Astrocyte (in vitro differentiated cells and primary cell): ENCODE results near the gene TROAP. TPM values are rescaled to one million over a fixed set of nuclear protein-coding genes. Genes with fewer than 3 reads are reported as not detected.

Experiments
- DNase-seq: peaks from one replicate; pipeline ENCODE4 v3.0.0-alpha.2; 2010; ENCODE audit warnings: low read depth
- FAIRE-seq: peaks from 2 replicates; lab custom pipeline; 2011; peaks lifted over from hg19 to GRCh38; lab: Jason Lieb, UNC
- H2AFZ ChIP-seq: 2 replicates; pipeline ENCODE4 v1.6.0; 2012; ENCODE audit warnings: low read depth, low read length, inconsistent platforms
- H3K27ac ChIP-seq: 2 replicates; pipeline ENCODE4 v1.5.1; 2011; ENCODE audit warnings: low read depth, low read length, inconsistent platforms
- H3K27me3 ChIP-seq: 2 replicates; pipeline ENCODE4 v1.6.0; 2011; ENCODE audit warnings: low read length, inconsistent platforms; ENCODE audit not compliant: insufficient read depth
- H3K36me3 ChIP-seq: 2 replicates; pipeline ENCODE4 v1.5.1; 2011; ENCODE audit warnings: low read length, inconsistent platforms; ENCODE audit not compliant: insufficient read depth
- H3K4me1 ChIP-seq: 2 replicates; pipeline ENCODE4 v1.5.1; 2011; ENCODE audit warnings: low read length, inconsistent platforms; ENCODE audit not compliant: insufficient read depth
- H3K4me2 ChIP-seq: 2 replicates; pipeline ENCODE4 v1.6.0; 2012; ENCODE audit warnings: low read length, inconsistent platforms
- H3K4me3 ChIP-seq: 2 replicates; pipeline ENCODE4 v1.5.1; 2011; ENCODE audit warnings: low read depth, mild to moderate bottlenecking, low read length, inconsistent platforms; ENCODE audit not compliant: insufficient read depth
- H3K79me2 ChIP-seq: 2 replicates; pipeline ENCODE4 v1.6.0; 2012; ENCODE audit warnings: mild to moderate bottlenecking, low read length, inconsistent platforms; ENCODE audit not compliant: insufficient read depth
- H3K9ac ChIP-seq: 2 replicates; pipeline ENCODE4 v1.6.0; 2012; ENCODE audit warnings: mild to moderate bottlenecking, low read length, inconsistent platforms
- H3K9me3 ChIP-seq: 2 replicates; pipeline ENCODE4 v1.5.1; 2012; ENCODE audit warnings: low read depth, mild to moderate bottlenecking, low read length, inconsistent platforms; ENCODE audit not compliant: insufficient read depth
- H4K20me1 ChIP-seq: 2 replicates; pipeline ENCODE4 v1.6.0; 2012; ENCODE audit warnings: low read length, inconsistent platforms; ENCODE audit not compliant: insufficient read depth
- H3K27ac Mint-ChIP-seq: one replicate; pipeline ENCODE4 v1.8.0; 2021; ENCODE audit warnings: mild to moderate bottlenecking, mixed read lengths; ENCODE audit not compliant: unreplicated experiment
- H3K27me3 Mint-ChIP-seq: one replicate; pipeline ENCODE4 v1.8.0; 2021; ENCODE audit warnings: low read depth, mixed read lengths; ENCODE audit not compliant: unreplicated experiment
- H3K36me3 Mint-ChIP-seq: one replicate; pipeline ENCODE4 v1.8.0; 2021; ENCODE audit warnings: low read depth, mixed read lengths; ENCODE audit not compliant: unreplicated experiment
- H3K4me1 Mint-ChIP-seq: one replicate; pipeline ENCODE4 v1.8.0; 2021; ENCODE audit warnings: low read depth, mixed read lengths; ENCODE audit not compliant: unreplicated experiment
- H3K4me3 Mint-ChIP-seq: one replicate; pipeline ENCODE4 v1.8.0; 2021; ENCODE audit warnings: mild to moderate bottlenecking, moderate library complexity, mixed read lengths; ENCODE audit not compliant: unreplicated experiment
- H3K9me3 Mint-ChIP-seq: one replicate; pipeline ENCODE4 v1.8.0; 2021; ENCODE audit warnings: mild to moderate bottlenecking, mixed read lengths; ENCODE audit not compliant: unreplicated experiment
- EZH2 ChIP-seq: IDR thresholded peaks from 2 replicates; pipeline ENCODE4 v1.6.1; 2012; ENCODE audit warnings: mild to moderate bottlenecking, low read length, inconsistent platforms; ENCODE audit not compliant: insufficient read depth
- total RNA-seq: library from RNA; stranded (reverse); gene quantifications from 2 replicates; pipeline ENCODE4 v1.2.1, GENCODE V29; 2021
- TF ChIP-seq, protein P1 (sequence below): IDR thresholded peaks from 2 replicates; pipeline ENCODE4 v1.5.1; 2011; ENCODE audit warnings: low read depth, mild to moderate bottlenecking, inconsistent platforms, low read length, moderate library complexity; ENCODE audit not compliant: insufficient read depth

Gene TROAP
- total RNA-seq, 1 donor from 2014 or later = 2.7 TPM

DNA sequence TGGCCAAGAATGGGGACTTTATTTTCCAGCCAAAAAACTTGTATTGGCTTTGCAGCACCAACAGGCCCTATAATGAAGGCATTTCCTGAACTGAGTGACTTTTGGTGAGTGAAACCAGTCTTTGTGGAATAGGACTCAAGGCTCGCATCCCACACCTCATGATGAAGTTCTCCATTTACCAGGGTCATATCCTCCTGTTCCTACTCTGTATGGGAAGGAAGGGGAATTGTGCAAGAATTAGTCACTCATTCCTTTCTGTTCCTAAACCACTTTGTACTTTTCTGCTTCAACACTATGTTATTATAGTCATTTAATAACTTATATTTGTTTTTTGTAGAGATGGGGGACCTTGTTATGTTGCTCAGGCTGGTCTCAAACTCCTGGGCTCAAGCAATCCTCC is 41.9 kb downstream of the TROAP start:
- DNase-seq = peak; percentile 82
- no peaks in the 10 kb centered on the region for H3K36me3 Mint-ChIP-seq
- no peak for FAIRE-seq
- no peak overlapping the region for H2AFZ ChIP-seq
- no peaks in the 10 kb centered on the region for H3K36me3 ChIP-seq
- H3K27me3 Mint-ChIP-seq = no peaks in the 10 kb centered on the region
- TF ChIP-seq, protein P1, sequence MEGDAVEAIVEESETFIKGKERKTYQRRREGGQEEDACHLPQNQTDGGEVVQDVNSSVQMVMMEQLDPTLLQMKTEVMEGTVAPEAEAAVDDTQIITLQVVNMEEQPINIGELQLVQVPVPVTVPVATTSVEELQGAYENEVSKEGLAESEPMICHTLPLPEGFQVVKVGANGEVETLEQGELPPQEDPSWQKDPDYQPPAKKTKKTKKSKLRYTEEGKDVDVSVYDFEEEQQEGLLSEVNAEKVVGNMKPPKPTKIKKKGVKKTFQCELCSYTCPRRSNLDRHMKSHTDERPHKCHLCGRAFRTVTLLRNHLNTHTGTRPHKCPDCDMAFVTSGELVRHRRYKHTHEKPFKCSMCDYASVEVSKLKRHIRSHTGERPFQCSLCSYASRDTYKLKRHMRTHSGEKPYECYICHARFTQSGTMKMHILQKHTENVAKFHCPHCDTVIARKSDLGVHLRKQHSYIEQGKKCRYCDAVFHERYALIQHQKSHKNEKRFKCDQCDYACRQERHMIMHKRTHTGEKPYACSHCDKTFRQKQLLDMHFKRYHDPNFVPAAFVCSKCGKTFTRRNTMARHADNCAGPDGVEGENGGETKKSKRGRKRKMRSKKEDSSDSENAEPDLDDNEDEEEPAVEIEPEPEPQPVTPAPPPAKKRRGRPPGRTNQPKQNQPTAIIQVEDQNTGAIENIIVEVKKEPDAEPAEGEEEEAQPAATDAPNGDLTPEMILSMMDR = no peak
- no peak for TF ChIP-seq EZH2
- H3K79me2 ChIP-seq = peaks cover 24% of the 10 kb centered on the region
- H3K4me3 ChIP-seq = peak overlapping the region; percentile 16
- peak overlapping the region; percentile 88 for H3K4me2 ChIP-seq
- H3K4me1 ChIP-seq = peaks cover 28% of the 10 kb centered on the region
- peaks cover 19% of the 10 kb centered on the region for H4K20me1 ChIP-seq
- no peak overlapping the region for H3K4me3 Mint-ChIP-seq
- peaks cover 8% of the 10 kb centered on the region for H3K4me1 Mint-ChIP-seq
- peak overlapping the region; percentile 17 for H3K27ac ChIP-seq
- no peak overlapping the region for H3K9ac ChIP-seq
- H3K9me3 ChIP-seq = no peaks in the 10 kb centered on the region
- H3K27ac Mint-ChIP-seq = no peak overlapping the region
- no peaks in the 10 kb centered on the region for H3K9me3 Mint-ChIP-seq
- no peaks in the 10 kb centered on the region for H3K27me3 ChIP-seq

GRCh38 chr12:49365542-49365941 is 42.5 kb downstream of the TROAP start:
- H3K4me2 ChIP-seq = peak overlapping the region; percentile 88
- H3K4me3 Mint-ChIP-seq = peak overlapping the region; percentile 41

GRCh38 chr12:49366096-49366651 is 43.1 kb downstream of the TROAP start:
- Histone ChIP-seq H3K79me2 (peaks cover 36% of the 10 kb centered on the region), H2AFZ (peak overlapping the region; percentile 89), H3K27ac (peak overlapping the region; percentile 96), H3K4me3 (peak overlapping the region; percentile 92), H3K27me3 (no peaks in the 10 kb centered on the region), H4K20me1 (peaks cover 29% of the 10 kb centered on the region), H3K36me3 (no peaks in the 10 kb centered on the region), H3K4me2 (peak overlapping the region; percentile 88), H3K9me3 (no peaks in the 10 kb centered on the region), H3K4me1 (peaks cover 28% of the 10 kb centered on the region), H3K9ac (peak overlapping the region; percentile 97)
- DNase-seq (no peak), FAIRE-seq (no peak)
- TF ChIP-seq, protein P1 = no peak
- TF ChIP-seq EZH2 = no peak
- Mint-ChIP-seq H3K4me1 (peaks cover 10% of the 10 kb centered on the region), H3K4me3 (peak overlapping the region; percentile 96), H3K27ac (peak overlapping the region; percentile 89), H3K9me3 (no peaks in the 10 kb centered on the region), H3K27me3 (no peaks in the 10 kb centered on the region), H3K36me3 (peaks cover 2% of the 10 kb centered on the region)

More at GRCh38 chr12:49365542-49365941, 42.5 kb downstream of the TROAP start:
- Mint-ChIP-seq H3K9me3 (no peaks in the 10 kb centered on the region), H3K4me1 (peaks cover 10% of the 10 kb centered on the region), H3K27me3 (no peaks in the 10 kb centered on the region), H3K27ac (no peak overlapping the region), H3K36me3 (peaks cover 2% of the 10 kb centered on the region)
- H3K36me3 ChIP-seq = no peaks in the 10 kb centered on the region
- H3K27me3 ChIP-seq = no peaks in the 10 kb centered on the region
- H3K4me1 ChIP-seq = peaks cover 28% of the 10 kb centered on the region
- no peak overlapping the region for H2AFZ ChIP-seq
- peaks cover 30% of the 10 kb centered on the region for H3K79me2 ChIP-seq
- H3K4me3 ChIP-seq = peak overlapping the region; percentile 16
- DNase-seq = peak; percentile 93
- TF ChIP-seq, protein P1 = no peak
- no peak for TF ChIP-seq EZH2
- FAIRE-seq = no peak
- peak overlapping the region; percentile 17 for H3K27ac ChIP-seq
- no peaks in the 10 kb centered on the region for H3K9me3 ChIP-seq
- peaks cover 24% of the 10 kb centered on the region for H4K20me1 ChIP-seq
- H3K9ac ChIP-seq = no peak overlapping the region
